ENCODE measurements around the gene CFAP68.
"Not testable (repeated sequence)": the region's sequence is repeated elsewhere in the genome, so short reads cannot be mapped to it uniquely, and the experiment has no call there.

The CFAP68 gene

DNA sequence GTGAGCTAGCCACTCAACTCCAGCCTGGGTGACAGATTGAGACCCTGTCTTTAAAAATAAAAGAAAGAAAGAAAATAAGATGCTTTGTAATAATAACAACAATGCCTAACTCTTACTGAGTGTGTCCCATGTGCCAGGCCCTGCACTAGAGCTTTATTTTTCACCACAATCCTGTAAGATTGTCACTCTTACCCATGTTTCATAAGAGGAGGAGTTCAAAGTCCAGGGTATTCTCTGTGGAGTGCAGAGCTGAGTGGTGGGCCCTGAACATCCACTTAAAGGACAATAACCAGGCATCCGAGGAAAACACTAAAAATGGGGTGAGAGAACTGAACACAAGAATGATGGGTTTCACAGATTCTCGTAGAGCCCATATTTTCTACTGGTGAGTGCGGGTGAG lies 38.4 kb downstream of the CFAP68 start:
- no peak for DNase-seq (ENCODE audit: low read depth, low spot score)

DNA sequence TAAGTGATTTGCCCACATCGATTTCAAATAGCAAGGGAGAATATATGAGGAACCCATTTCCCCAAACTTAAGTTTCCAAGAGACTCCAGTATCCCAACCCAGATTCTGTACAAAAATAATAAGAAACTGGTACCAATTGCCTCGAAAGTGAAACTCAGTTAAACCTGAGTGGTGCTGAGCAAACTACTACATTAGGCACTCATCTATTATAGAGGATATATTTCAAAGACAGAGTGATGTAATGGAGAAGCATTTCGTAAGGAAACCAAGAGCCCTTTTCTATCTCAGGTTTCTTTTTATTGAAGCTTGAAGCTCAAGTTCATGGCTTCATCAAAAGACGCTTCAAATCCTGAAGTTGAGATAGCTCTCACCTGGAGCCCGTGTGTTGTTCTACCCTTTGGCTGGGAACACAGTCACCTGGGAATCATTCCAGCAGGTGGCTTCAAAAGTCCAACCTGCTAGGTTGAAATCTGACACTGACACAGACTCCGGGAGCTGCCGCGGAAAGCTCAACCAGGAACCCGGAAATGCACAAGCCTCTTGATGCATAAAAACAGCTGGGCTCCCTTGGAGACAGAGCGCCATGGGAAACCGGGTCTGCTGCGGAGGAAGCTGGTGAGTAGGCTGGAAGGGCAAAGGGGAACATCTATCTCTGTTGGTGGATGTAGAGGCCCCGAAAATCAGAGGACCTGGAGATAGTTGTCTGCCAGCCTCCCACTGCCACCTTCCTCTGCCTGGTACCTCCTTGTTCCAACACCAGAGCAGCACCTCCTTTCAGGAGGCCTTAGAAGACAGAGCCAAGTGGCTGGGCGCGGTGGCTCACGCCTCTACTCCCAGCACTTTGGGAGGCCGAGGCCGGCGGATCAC lies 39.3 kb downstream of the CFAP68 start, which contains the start of gene C11orf52:
TSS of gene C11orf52 (plus strand) at position 524 of the 867 bp plus-strand sequence. CDS start at position 584, 60 bp downstream.
- no peak for DNase-seq (ENCODE audit: low read depth, low spot score)

DNA sequence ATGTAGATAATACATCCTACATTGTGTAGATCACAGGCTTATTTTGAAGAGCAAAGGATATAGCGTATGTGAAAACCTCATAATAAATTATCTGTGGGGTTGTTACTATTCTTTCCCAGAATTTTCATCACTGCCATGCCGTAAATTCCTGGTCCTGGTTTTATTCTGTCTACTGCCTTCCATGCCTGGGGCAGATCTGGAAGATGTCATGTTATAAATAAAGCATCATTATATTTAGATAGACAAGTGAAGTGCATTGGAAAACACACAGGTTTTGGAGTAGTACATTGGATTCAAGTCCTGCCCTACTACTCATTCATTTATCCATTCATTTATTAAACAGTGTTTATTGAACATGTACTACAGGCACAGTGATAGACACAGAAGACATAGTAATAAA lies 41.6 kb downstream of the CFAP68 start:
- no peak for DNase-seq (ENCODE audit: low read depth, low spot score)

GRCh38 chr11:111921541-111922230 lies 42.3 kb downstream of the CFAP68 start:
- DNase-seq (ENCODE audit: low read depth, low spot score) = no peak

DNA sequence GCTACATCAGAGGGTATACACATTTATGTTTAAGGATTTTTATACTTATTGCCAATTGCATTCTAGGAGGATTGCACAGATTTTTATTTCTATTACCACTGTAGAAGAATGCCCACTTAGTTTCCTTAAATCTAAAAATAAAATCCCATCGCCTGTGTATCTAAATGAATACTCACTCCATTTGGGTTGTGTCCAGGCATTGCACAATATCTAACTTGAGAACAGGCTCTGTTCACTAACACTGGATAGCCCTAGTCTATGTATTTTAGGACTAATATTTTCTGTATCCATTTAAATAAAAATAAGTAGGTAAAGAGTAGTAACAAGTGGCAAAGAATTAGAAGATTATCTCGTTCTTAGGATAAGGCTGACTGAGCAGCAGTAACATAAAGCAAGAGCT lies 43.5 kb downstream of the CFAP68 start:
- DNase-seq (ENCODE audit: low read depth, low spot score) = no peak

- DNase-seq (ENCODE audit: low read depth, low spot score) = no peak
Measured at GRCh38 chr11:111923351-111923788, 44.0 kb downstream of the CFAP68 start.

- no peak for DNase-seq (ENCODE audit: low read depth, low spot score)
Measured at GRCh38 chr11:111923951-111924350, 44.6 kb downstream of the CFAP68 start.

GRCh38 chr11:111925953-111926352 lies 46.6 kb downstream of the CFAP68 start:
- DNase-seq (ENCODE audit: low read depth, low spot score) = no peak

GRCh38 chr11:111926505-111927391 lies 47.4 kb downstream of the CFAP68 start:
- DNase-seq (ENCODE audit: low read depth, low spot score) = peak; percentile 89

GRCh38 chr11:111930472-111930871 lies 51.1 kb downstream of the CFAP68 start:
- no peak for DNase-seq (ENCODE audit: low read depth, low spot score)

GRCh38 chr11:111932611-111932950 lies 53.2 kb downstream of the CFAP68 start:
- no peak for DNase-seq (ENCODE audit: low read depth, low spot score)

DNA sequence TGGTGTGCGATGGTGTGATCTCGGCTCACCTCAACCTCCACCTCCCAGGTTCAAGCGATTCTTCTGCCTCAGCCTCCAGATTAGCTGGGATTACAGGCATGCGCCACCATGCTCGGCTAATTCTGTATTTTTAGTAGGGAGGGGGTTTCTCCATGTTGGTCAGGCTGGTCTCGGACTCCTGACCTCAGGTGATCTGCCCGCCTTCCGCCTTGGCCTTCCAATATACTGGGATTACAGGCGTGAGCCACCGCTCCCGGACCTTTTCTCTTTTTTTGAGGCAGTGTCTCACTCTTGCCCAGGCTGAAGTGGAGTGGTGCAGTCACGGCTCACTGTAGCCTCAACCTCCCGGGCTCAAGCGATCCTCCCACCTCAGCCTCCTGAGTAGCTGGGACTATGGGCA lies 53.8 kb downstream of the CFAP68 start:
- not testable (repeated sequence) for DNase-seq (ENCODE audit: low read depth, low spot score)

GRCh38 chr11:111933872-111934271 lies 54.5 kb downstream of the CFAP68 start:
- no peak for DNase-seq (ENCODE audit: low read depth, low spot score)

GRCh38 chr11:111934306-111934705 lies 55.0 kb downstream of the CFAP68 start:
- DNase-seq (ENCODE audit: low read depth, low spot score) = no peak
